HCT116 (cell line): Measurements from ENCODE around the gene SEMA5B.

Experiments used
- ATF3 ChIP-seq: IDR thresholded peaks from 2 replicates; pipeline ENCODE4 v1.6.1; 2012
- CBX3 ChIP-seq: IDR thresholded peaks from 2 replicates; pipeline ENCODE4 v1.6.1; 2012; ENCODE audit warnings: low read depth
- CTCF ChIP-seq, 3 experiments: fragments of 200-600 bp in 1 of 3; sonication (generic) in 1 of 3; IDR thresholded peaks in 2 of 3; conservative IDR thresholded peaks in 1 of 3; 2 replicates each; pipeline ENCODE4 v1.5.1; 2012 to 2017; ENCODE audit warnings: low read depth in 2 of 3, low read length in 2 of 3, antibody characterized with exemption in 1 of 3, borderline replicate concordance in 1 of 3, control low read depth in 1 of 3, mild to moderate bottlenecking in 1 of 3, mixed read lengths in 1 of 3, mixed run types in 1 of 3, moderate library complexity in 1 of 3; ENCODE audit not compliant: insufficient read depth in 1 of 3
- EZH2 ChIP-seq: fragments of 200-600 bp; sonication (generic); IDR thresholded peaks from 2 replicates; pipeline ENCODE4 v1.6.1; 2017; ENCODE audit warnings: antibody characterized with exemption, mixed run types
- EZH2phosphoT487 ChIP-seq: fragments of 200-600 bp; IDR thresholded peaks from 2 replicates; pipeline ENCODE4 v1.6.1; 2018; ENCODE audit warnings: antibody characterized with exemption, borderline replicate concordance
- POLR2A ChIP-seq: IDR thresholded peaks from 2 replicates; pipeline ENCODE4 v1.7.0; 2011; ENCODE audit warnings: borderline replicate concordance; ENCODE audit not compliant: insufficient read depth, insufficient read length; ENCODE audit errors: extremely low read depth
- POLR2AphosphoS5 ChIP-seq: IDR thresholded peaks from 2 replicates; pipeline ENCODE4 v1.6.1; 2011; ENCODE audit warnings: mild to moderate bottlenecking, low read depth, low read length, moderate library complexity
- REST ChIP-seq: IDR thresholded peaks from 2 replicates; pipeline ENCODE4 v1.6.1; 2012; ENCODE audit warnings: low read depth
- SP1 ChIP-seq: IDR thresholded peaks from 2 replicates; pipeline ENCODE4 v1.6.1; 2012; ENCODE audit warnings: low read depth
- SRF ChIP-seq: IDR thresholded peaks from 2 replicates; pipeline ENCODE4 v1.6.1; 2012; ENCODE audit warnings: low read depth
- ZFX ChIP-seq: fragments of 450-650 bp; IDR thresholded peaks from 2 replicates; pipeline ENCODE4 v1.6.1; 2017
- ZNF274 ChIP-seq: fragments of 200-500 bp; sonication (Bioruptor generic); IDR thresholded peaks from 2 replicates; pipeline ENCODE4 v1.6.1; 2014; ENCODE audit warnings: mild to moderate bottlenecking, low read depth, low read length, inconsistent platforms

- TF ChIP-seq POLR2A (no peak), SP1 (no peak), SRF (no peak), CTCF (IDR thresholded peaks at IDR 0.05 in 2 of 3, conservative IDR thresholded peaks at IDR 0.05 in 1 of 3; ENCODE audit: borderline replicate concordance in 1 of 3, insufficient read depth in 1 of 3, low read depth in 2 of 3, low read length in 2 of 3) (no peak), ATF3 (no peak), ZNF274 (no peak), EZH2 (no peak), CBX3 (no peak), POLR2AphosphoS5 (no peak), REST (no peak), EZH2phosphoT487 (no peak), ZFX (no peak)
Observed at GRCh38 chr3:123011447-123011846, 16.1 kb downstream of the SEMA5B start.
